ENCODE data around the gene DGKD.

GRCh38 chr2:233422050-233422639, 67.9 kb downstream of the DGKD start:
- TF ChIP-seq, protein P1, sequence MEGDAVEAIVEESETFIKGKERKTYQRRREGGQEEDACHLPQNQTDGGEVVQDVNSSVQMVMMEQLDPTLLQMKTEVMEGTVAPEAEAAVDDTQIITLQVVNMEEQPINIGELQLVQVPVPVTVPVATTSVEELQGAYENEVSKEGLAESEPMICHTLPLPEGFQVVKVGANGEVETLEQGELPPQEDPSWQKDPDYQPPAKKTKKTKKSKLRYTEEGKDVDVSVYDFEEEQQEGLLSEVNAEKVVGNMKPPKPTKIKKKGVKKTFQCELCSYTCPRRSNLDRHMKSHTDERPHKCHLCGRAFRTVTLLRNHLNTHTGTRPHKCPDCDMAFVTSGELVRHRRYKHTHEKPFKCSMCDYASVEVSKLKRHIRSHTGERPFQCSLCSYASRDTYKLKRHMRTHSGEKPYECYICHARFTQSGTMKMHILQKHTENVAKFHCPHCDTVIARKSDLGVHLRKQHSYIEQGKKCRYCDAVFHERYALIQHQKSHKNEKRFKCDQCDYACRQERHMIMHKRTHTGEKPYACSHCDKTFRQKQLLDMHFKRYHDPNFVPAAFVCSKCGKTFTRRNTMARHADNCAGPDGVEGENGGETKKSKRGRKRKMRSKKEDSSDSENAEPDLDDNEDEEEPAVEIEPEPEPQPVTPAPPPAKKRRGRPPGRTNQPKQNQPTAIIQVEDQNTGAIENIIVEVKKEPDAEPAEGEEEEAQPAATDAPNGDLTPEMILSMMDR (IDR thresholded peaks at IDR 0.05): no peak
- no peak for TF ChIP-seq POLR2A (IDR thresholded peaks at IDR 0.05)
